H9 (cell line): ENCODE results near the gene MAST2. TPM values are rescaled to one million over a fixed set of nuclear protein-coding genes. Genes with fewer than 3 reads are reported as not detected.

Experiments used
- DNase-seq: peaks from one replicate; pipeline ENCODE4 v3.0.0-alpha.2; 2017
- H2AFZ ChIP-seq: one replicate; pipeline ENCODE4 v1.6.1; 2013; ENCODE audit warnings: mild to moderate bottlenecking, low read length, control low read depth, moderate library complexity
- H2AK5ac ChIP-seq: 2 replicates; pipeline ENCODE4 v1.6.1; 2013; ENCODE audit warnings: low read length, control low read depth, mixed read lengths; ENCODE audit not compliant: insufficient read length
- H2BK120ac ChIP-seq: one replicate; pipeline ENCODE4 v1.6.1; 2013; ENCODE audit warnings: low read depth, mild to moderate bottlenecking, low read length, control low read depth, inconsistent platforms; ENCODE audit not compliant: poor library complexity, severe bottlenecking
- H2BK12ac ChIP-seq: 2 replicates; pipeline ENCODE4 v1.6.1; 2013; ENCODE audit warnings: low read length, control low read depth, mixed read lengths, low read depth; ENCODE audit not compliant: insufficient read length
- H2BK15ac ChIP-seq: 2 replicates; pipeline ENCODE4 v1.6.1; 2013; ENCODE audit warnings: low read depth, low read length, control low read depth
- H2BK20ac ChIP-seq: one replicate; pipeline ENCODE4 v1.6.1; 2013; ENCODE audit warnings: low read depth, mild to moderate bottlenecking, low read length, control low read depth, inconsistent platforms; ENCODE audit not compliant: poor library complexity, severe bottlenecking
- H2BK5ac ChIP-seq: 2 replicates; pipeline ENCODE4 v1.6.1; 2013; ENCODE audit warnings: low read length, control low read depth, mixed read lengths; ENCODE audit not compliant: insufficient read length
- H3K14ac ChIP-seq: 2 replicates; pipeline ENCODE4 v1.6.1; 2013; ENCODE audit warnings: low read length, control low read depth; ENCODE audit not compliant: insufficient read depth
- H3K18ac ChIP-seq: 2 replicates; pipeline ENCODE4 v1.6.1; 2013; ENCODE audit warnings: low read depth, mild to moderate bottlenecking, mixed read lengths, low read length, control low read depth; ENCODE audit not compliant: insufficient read length
- H3K23ac ChIP-seq: 2 replicates; pipeline ENCODE4 v1.6.1; 2013; ENCODE audit warnings: low read length, control low read depth, mixed read lengths, low read depth; ENCODE audit not compliant: insufficient read length
- H3K23me2 ChIP-seq: 2 replicates; pipeline ENCODE4 v1.6.1; 2013; ENCODE audit warnings: low read depth, mild to moderate bottlenecking, mixed read lengths, low read length, control low read depth; ENCODE audit not compliant: insufficient read length, poor library complexity, severe bottlenecking
- H3K27ac ChIP-seq: 2 replicates; pipeline ENCODE4 v1.5.1; 2013; ENCODE audit warnings: low read length, control low read depth, mixed read lengths, low read depth; ENCODE audit not compliant: insufficient read length
- H3K27me3 ChIP-seq: 2 replicates; pipeline ENCODE4 v1.6.1; 2013; ENCODE audit warnings: low read length, control low read depth, inconsistent platforms; ENCODE audit not compliant: insufficient read depth
- H3K4ac ChIP-seq: 2 replicates; pipeline ENCODE4 v1.6.1; 2013; ENCODE audit warnings: low read depth, mild to moderate bottlenecking, control low read depth, inconsistent platforms, low read length, moderate library complexity
- H3K4me1 ChIP-seq: 2 replicates; pipeline ENCODE4 v1.6.1; 2013; ENCODE audit warnings: low read length, control low read depth, inconsistent platforms; ENCODE audit not compliant: insufficient read depth
- H3K4me2 ChIP-seq: 2 replicates; pipeline ENCODE4 v1.6.1; 2013; ENCODE audit warnings: low read length, control low read depth, mixed read lengths; ENCODE audit not compliant: insufficient read length, insufficient read depth
- H3K56ac ChIP-seq: 2 replicates; pipeline ENCODE4 v1.6.1; 2013; ENCODE audit warnings: low read depth, mild to moderate bottlenecking, mixed read lengths, low read length, control low read depth; ENCODE audit not compliant: insufficient read length
- H3K79me1 ChIP-seq: 2 replicates; pipeline ENCODE4 v1.6.1; 2013; ENCODE audit warnings: low read depth, mild to moderate bottlenecking, moderate library complexity, low read length, control low read depth, inconsistent platforms; ENCODE audit not compliant: insufficient read depth, poor library complexity, severe bottlenecking
- H3K79me2 ChIP-seq: 2 replicates; pipeline ENCODE4 v1.6.1; 2013; ENCODE audit warnings: low read length, control low read depth, inconsistent platforms; ENCODE audit not compliant: insufficient read depth
- H3K9ac ChIP-seq: 2 replicates; pipeline ENCODE4 v1.6.1; 2013; ENCODE audit warnings: low read length, control low read depth, mixed read lengths; ENCODE audit not compliant: insufficient read length; ENCODE audit errors: extremely low read depth
- H3K9me3 ChIP-seq: one replicate; pipeline ENCODE4 v1.6.1; 2013; ENCODE audit warnings: low read depth, low read length, inconsistent platforms; ENCODE audit not compliant: control insufficient read depth
- H3T11ph ChIP-seq: one replicate; pipeline ENCODE4 v1.6.1; 2013; ENCODE audit warnings: mild to moderate bottlenecking, low read length, control low read depth, inconsistent platforms
- H4K20me1 ChIP-seq: one replicate; pipeline ENCODE4 v1.6.1; 2013; ENCODE audit not compliant: control insufficient read depth, insufficient read length, insufficient read depth
- H4K5ac ChIP-seq: 2 replicates; pipeline ENCODE4 v1.6.1; 2013; ENCODE audit warnings: low read depth, mild to moderate bottlenecking, mixed read lengths, low read length, control low read depth; ENCODE audit not compliant: insufficient read length
- H4K8ac ChIP-seq: replicated peaks from 2 replicates; pipeline ENCODE4 v1.6.1; 2013; ENCODE audit warnings: low read length, control low read depth, mixed read lengths, low read depth; ENCODE audit not compliant: insufficient read length
- H4K91ac ChIP-seq: 2 replicates; pipeline ENCODE4 v1.6.1; 2013; ENCODE audit warnings: low read depth, mild to moderate bottlenecking, moderate library complexity, mixed read lengths, low read length, control low read depth; ENCODE audit not compliant: insufficient read length
- H3K27ac Mint-ChIP-seq, 3 experiments: 2 replicates in 2 of 3; 3 replicates in 1 of 3; pipeline ENCODE4 v1.8.0; 2020 to 2021; ENCODE audit warnings: mixed read lengths in 3 of 3, mild to moderate bottlenecking in 1 of 3, moderate library complexity in 1 of 3
- H3K27me3 Mint-ChIP-seq: 2 replicates; pipeline ENCODE4 v1.8.0; 2021; ENCODE audit warnings: low read depth, mild to moderate bottlenecking, moderate library complexity, mixed read lengths
- H3K36me3 Mint-ChIP-seq, 3 experiments: 2 replicates in 2 of 3; 3 replicates in 1 of 3; pipeline ENCODE4 v1.8.0; 2020 to 2021; ENCODE audit warnings: low read depth in 3 of 3, mixed read lengths in 3 of 3; ENCODE audit not compliant: insufficient read depth in 1 of 3
- H3K4me1 Mint-ChIP-seq, 2 experiments: 2 replicates each; pipeline ENCODE4 v1.8.0; 2020; ENCODE audit warnings: mixed read lengths in 2 of 2
- H3K4me3 Mint-ChIP-seq, 2 experiments: 2 replicates in 1 of 2; 3 replicates in 1 of 2; pipeline ENCODE4 v1.8.0; 2020 to 2021; ENCODE audit warnings: mild to moderate bottlenecking in 2 of 2, mixed read lengths in 2 of 2, moderate library complexity in 1 of 2
- H3K9me3 Mint-ChIP-seq, 2 experiments: 2 replicates in 1 of 2; 3 replicates in 1 of 2; pipeline ENCODE4 v1.8.0; 2020; ENCODE audit warnings: mild to moderate bottlenecking in 2 of 2, mixed read lengths in 2 of 2, moderate library complexity in 1 of 2
- CTCF ChIP-seq: fragments of 200-600 bp; sonication (generic); conservative IDR thresholded peaks from 3 replicates; pipeline ENCODE4 v1.8.0; 2021; ENCODE audit warnings: antibody characterized with exemption, mild to moderate bottlenecking
- WGBS: extraction: QIAGEN DNeasy Blood & Tissue Kit; methylation state at CpG from one replicate; pipeline ENCODE4 v1.1.7; 2013; ENCODE audit warnings: missing lambda C conversion rate, low lambda C conversion rate, mixed read lengths; ENCODE audit not compliant: insufficient read length; ENCODE audit errors: extremely low coverage; 5-methylcytosine and 5-hydroxymethylcytosine counted together
- total RNA-seq: library from RNA; stranded (reverse); gene quantifications from 2 replicates; pipeline ENCODE4 v1.2.1, GENCODE V29; 2021

MAST2 gene
- total RNA-seq, 1 experiment from 2014 or later, result 28.8 TPM

GRCh38 chr1:46043458-46044017 lies 240.1 kb downstream of the MAST2 start:
- Histone ChIP-seq H3K23me2 (no peaks in the 10 kb centered on the region), H3T11ph (no peak overlapping the region), H2BK20ac (no peak overlapping the region), H3K14ac (no peak overlapping the region), H2AK5ac (no peak overlapping the region), H4K91ac (no peak overlapping the region), H3K18ac (no peak overlapping the region), H2BK5ac (no peak overlapping the region), H3K9me3 (no peaks in the 10 kb centered on the region), H4K20me1 (no peaks in the 10 kb centered on the region), H3K23ac (no peak overlapping the region), H2AFZ (no peak overlapping the region), H2BK15ac (no peak overlapping the region), H3K4me1 (peaks cover 7% of the 10 kb centered on the region), H4K8ac (no peak overlapping the region), H3K9ac (no peak overlapping the region), H3K79me1 (no peaks in the 10 kb centered on the region), H3K4me2 (peak overlapping the region; percentile 2), H2BK12ac (no peak overlapping the region), H3K56ac (no peak overlapping the region), H2BK120ac (no peak overlapping the region), H3K4ac (no peak overlapping the region), H3K79me2 (no peaks in the 10 kb centered on the region), H3K27ac (no peak overlapping the region), H3K27me3 (no peaks in the 10 kb centered on the region), H4K5ac (no peak overlapping the region)
- Mint-ChIP-seq H3K4me1 (peaks cover 17 to 19% of the 10 kb centered on the region in 2 experiments), H3K4me3 (peak overlapping the region in 1 of 2 experiments; percentile 46; a peak in 3 of 5 replicates), H3K36me3 (peaks cover 3 to 20% (median 16%) of the 10 kb centered on the region in 3 experiments; a peak in 6 of 7 replicates), H3K27ac (peak overlapping the region in 2 of 3 experiments; percentile 29 to 41; a peak in 3 of 7 replicates), H3K27me3 (peaks cover 18% of the 10 kb centered on the region), H3K9me3 (no peaks in the 10 kb centered on the region)
- DNase-seq, result peak; percentile 67
- WGBS, result no CpG with 5 or more reads among the region's 11 CpGs
- no peak for TF ChIP-seq CTCF
